HCT116 (cell line): ENCODE measurements around the gene NAT10. TPM values are rescaled to one million over a fixed set of nuclear protein-coding genes. Genes with fewer than 3 reads are reported as not detected.

ENCODE experiments used
- ATAC-seq: fragments of 200-7000 bp; cut with Tn5 transposase; 2 replicates; pipeline ENCODE4 v1.9.1; 2020; ENCODE audit warnings: mild to moderate bottlenecking, moderate library complexity
- BruUV-seq: library from RNA; stranded (reverse); fragments of 400-500 nt; replicated peaks from 2 replicates; lab custom pipeline; 2021; lab: Mats Ljungman, UMichigan
- CTCF ChIA-PET: fragments of 300-600 bp; sonication (Branson Sonifier 250); formaldehyde crosslinking; loops from one replicate; lab custom pipeline; 2021; ENCODE audit warnings: antibody characterized with exemption; lab: Charles Lee
- POLR2A ChIA-PET: fragments of 300-600, 350-600 bp; sonication (Branson Sonifier 250); formaldehyde crosslinking; loops from one replicate; lab custom pipeline; 2021; ENCODE audit warnings: antibody characterized with exemption; lab: Charles Lee
- RAD21 ChIA-PET, 2 experiments: fragments of 300-600 bp; sonication (Branson Sonifier 250); formaldehyde crosslinking; loops; one replicate each; lab custom pipeline; 2023; ENCODE audit warnings: low total read pairs in 2 of 2; ENCODE audit not compliant: uncharacterized antibody in 2 of 2, unreplicated experiment in 2 of 2, low non-redundant PET in 1 of 2; lab: Charles Lee
- DNase-seq: peaks from one replicate; pipeline ENCODE4 v3.0.0-alpha.2; 2010; ENCODE audit warnings: low read depth, low spot score
- H2AFZ ChIP-seq: fragments of 200-600 bp; shearing (Covaris generic), sonication (generic); 2 replicates; pipeline ENCODE4 v1.6.1; 2017; ENCODE audit warnings: low read depth, mixed run types, mixed read lengths, antibody characterized with exemption, low read length; ENCODE audit not compliant: poor library complexity, severe bottlenecking
- H3K27ac ChIP-seq: 2 replicates; pipeline ENCODE4 v1.5.1; 2012; ENCODE audit warnings: low read depth, low read length
- H3K27me3 ChIP-seq: fragments of 200-600 bp; sonication (generic); 2 replicates; pipeline ENCODE4 v1.6.1; 2016; ENCODE audit warnings: mixed run types, low read length, mixed read lengths; ENCODE audit not compliant: insufficient read depth
- H3K36me3 ChIP-seq, 2 experiments: fragments of 200-500 bp in 1 of 2; fragments of 200-600 bp in 1 of 2; sonication (Bioruptor generic) in 1 of 2; sonication (generic) in 1 of 2; 2 replicates each; pipeline versions ENCODE4 v1.5.1 to v1.6.1; 2014 to 2016; ENCODE audit warnings: low read length in 2 of 2, inconsistent platforms in 1 of 2, mixed read lengths in 1 of 2, mixed run types in 1 of 2; ENCODE audit not compliant: insufficient read depth in 2 of 2, control insufficient read depth in 1 of 2
- H3K4me1 ChIP-seq, 2 experiments: fragments of 200-600 bp in 1 of 2; sonication (generic) in 1 of 2; 2 replicates each; pipeline versions ENCODE4 v1.5.1 to v1.6.1; 2012 to 2017; ENCODE audit warnings: low read length in 2 of 2, inconsistent platforms in 1 of 2, mild to moderate bottlenecking in 1 of 2, mixed read lengths in 1 of 2, mixed run types in 1 of 2, moderate library complexity in 1 of 2; ENCODE audit not compliant: insufficient read depth in 2 of 2, control insufficient read depth in 1 of 2
- H3K4me2 ChIP-seq: fragments of 200-600 bp; sonication (generic); 2 replicates; pipeline ENCODE4 v1.6.1; 2017; ENCODE audit warnings: mixed run types, low read length, mixed read lengths
- H3K4me3 ChIP-seq, 2 experiments: fragments of 200-600 bp in 1 of 2; sonication (generic) in 1 of 2; replicated peaks in 1 of 2; 2 replicates each; pipeline ENCODE4 v1.5.1; 2011 to 2016; ENCODE audit warnings: low read length in 2 of 2, control low read depth in 1 of 2, low read depth in 1 of 2, mild to moderate bottlenecking in 1 of 2, mixed read lengths in 1 of 2, mixed run types in 1 of 2
- H3K79me2 ChIP-seq: fragments of 200-600 bp; sonication (generic); 2 replicates; pipeline ENCODE4 v1.6.1; 2017; ENCODE audit warnings: mild to moderate bottlenecking, mixed run types, low read length, moderate library complexity, mixed read lengths; ENCODE audit not compliant: insufficient read depth
- H3K9ac ChIP-seq: fragments of 200-600 bp; sonication (generic); 2 replicates; pipeline ENCODE4 v1.6.1; 2016; ENCODE audit warnings: low read length, mixed read lengths
- H3K9me2 ChIP-seq: fragments of 200-600 bp; sonication (generic), shearing (Covaris generic); 2 replicates; pipeline ENCODE4 v1.6.1; 2017; ENCODE audit warnings: mixed run types, mild to moderate bottlenecking, moderate library complexity; ENCODE audit not compliant: insufficient read depth
- H3K9me3 ChIP-seq, 2 experiments: fragments of 200-500 bp in 1 of 2; fragments of 200-600 bp in 1 of 2; sonication (Bioruptor generic) in 1 of 2; sonication (generic) in 1 of 2; 2 replicates each; pipeline ENCODE4 v1.6.1; 2014 to 2017; ENCODE audit warnings: low read length in 2 of 2, mixed read lengths in 2 of 2, inconsistent platforms in 1 of 2, low read depth in 1 of 2, mild to moderate bottlenecking in 1 of 2, mixed run types in 1 of 2, moderate library complexity in 1 of 2; ENCODE audit not compliant: control insufficient read depth in 1 of 2, insufficient read depth in 1 of 2
- H4K20me1 ChIP-seq: fragments of 200-600 bp; sonication (generic), shearing (Covaris generic); 2 replicates; pipeline ENCODE4 v1.6.1; 2017; ENCODE audit warnings: mixed run types, mild to moderate bottlenecking, moderate library complexity; ENCODE audit not compliant: insufficient read depth
- CEBPB ChIP-seq: IDR thresholded peaks from 2 replicates; pipeline ENCODE4 v1.6.1; 2012; ENCODE audit warnings: low read depth
- EGR1 ChIP-seq: IDR thresholded peaks from 2 replicates; pipeline ENCODE4 v1.6.1; 2012; ENCODE audit warnings: low read depth
- ELF1 ChIP-seq: IDR thresholded peaks from 2 replicates; pipeline ENCODE4 v1.6.1; 2012; ENCODE audit warnings: low read depth, borderline replicate concordance
- EZH2 ChIP-seq: fragments of 200-600 bp; sonication (generic); IDR thresholded peaks from 2 replicates; pipeline ENCODE4 v1.6.1; 2017; ENCODE audit warnings: antibody characterized with exemption, mixed run types
- EZH2phosphoT487 ChIP-seq: fragments of 200-600 bp; IDR thresholded peaks from 2 replicates; pipeline ENCODE4 v1.6.1; 2018; ENCODE audit warnings: antibody characterized with exemption, borderline replicate concordance
- FOSL1 ChIP-seq: IDR thresholded peaks from 2 replicates; pipeline ENCODE4 v1.6.1; 2012; ENCODE audit warnings: low read depth
- JUND ChIP-seq: IDR thresholded peaks from 2 replicates; pipeline ENCODE4 v1.6.1; 2012
- POLR2AphosphoS5 ChIP-seq: IDR thresholded peaks from 2 replicates; pipeline ENCODE4 v1.6.1; 2011; ENCODE audit warnings: mild to moderate bottlenecking, low read depth, low read length, moderate library complexity
- RAD21 ChIP-seq: IDR thresholded peaks from 2 replicates; pipeline ENCODE4 v1.6.1; 2012; ENCODE audit warnings: low read depth, mild to moderate bottlenecking
- SIN3A ChIP-seq: IDR thresholded peaks from 2 replicates; pipeline ENCODE4 v1.6.1; 2012; ENCODE audit warnings: low read depth
- SP1 ChIP-seq: IDR thresholded peaks from 2 replicates; pipeline ENCODE4 v1.6.1; 2012; ENCODE audit warnings: low read depth
- SRF ChIP-seq: IDR thresholded peaks from 2 replicates; pipeline ENCODE4 v1.6.1; 2012; ENCODE audit warnings: low read depth
- TCF7L2 ChIP-seq: IDR thresholded peaks from 2 replicates; pipeline ENCODE4 v1.7.0; 2011; ENCODE audit warnings: borderline replicate concordance, inconsistent platforms; ENCODE audit not compliant: insufficient read depth, insufficient read length; ENCODE audit errors: extremely low read depth
- YY1 ChIP-seq: IDR thresholded peaks from 2 replicates; pipeline ENCODE4 v1.6.1; 2011; ENCODE audit warnings: low read length, low read depth, moderate library complexity, mild to moderate bottlenecking; ENCODE audit not compliant: insufficient replicate concordance; ENCODE audit errors: extremely low read depth
- ZFX ChIP-seq: fragments of 450-650 bp; IDR thresholded peaks from 2 replicates; pipeline ENCODE4 v1.6.1; 2017
- intact Hi-C: fragments of 100-400 bp; cut with micrococcal nuclease; formaldehyde crosslinking; loops from 2 replicates; pipeline ENCODE4 v1.10.0; 2022
- total RNA-seq: library from RNA; stranded (reverse); gene quantifications from one replicate; pipeline ENCODE4 v1.2.1, GENCODE V29; 2021; ENCODE audit not compliant: unreplicated experiment
- TF ChIP-seq, protein P1 (sequence below): IDR thresholded peaks from 2 replicates; pipeline ENCODE4 v1.6.1; 2012

NAT10 gene
- total RNA-seq, 1 experiment from 2014 or later: 101 TPM

DNA sequence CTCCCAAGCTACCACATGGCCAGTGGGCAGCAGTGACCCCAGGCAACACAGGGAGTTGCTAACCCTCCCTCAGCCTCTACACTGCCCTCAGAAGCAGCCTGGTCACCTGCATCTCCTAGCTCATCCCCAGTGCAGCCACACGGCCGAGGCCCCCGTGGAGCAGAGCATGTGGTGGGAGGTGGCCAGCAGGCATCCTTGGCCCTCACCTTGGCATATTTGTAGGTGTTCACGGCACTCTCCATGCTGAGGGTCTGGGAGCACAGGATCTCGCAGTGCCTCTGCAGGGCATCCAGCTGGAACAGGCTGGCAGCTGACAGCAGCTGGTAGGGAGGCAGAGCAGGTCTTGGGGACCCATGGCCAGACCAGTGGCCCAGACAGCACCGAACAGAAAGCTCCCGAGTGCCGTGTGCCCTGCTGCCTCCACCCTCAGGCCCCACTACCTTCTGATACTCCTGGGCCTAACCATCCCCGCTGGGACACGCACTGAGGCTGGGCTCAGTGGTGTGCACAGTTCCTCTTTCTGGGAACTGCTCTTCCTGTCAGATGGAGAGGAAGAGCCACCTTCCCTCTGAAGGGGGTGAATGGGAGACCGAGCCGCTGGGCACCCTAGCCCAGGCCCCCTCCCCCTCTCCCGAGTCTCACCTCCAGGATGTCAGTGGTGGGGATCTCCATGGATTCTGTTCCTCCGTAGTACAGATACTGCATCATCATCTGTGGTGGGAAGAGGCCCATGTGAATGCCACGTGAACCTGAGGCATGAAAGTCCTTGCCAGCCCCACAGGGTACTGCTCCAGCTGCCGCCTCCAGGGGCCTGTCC is 48.8 kb downstream of the NAT10 start:
- Histone ChIP-seq H3K4me3 (no peak overlapping the region), H3K27ac (no peak overlapping the region), H3K79me2 (peaks cover 5% of the 10 kb centered on the region; the same call in 1 of the 2 replicates), H3K9me2 (no peaks in the 10 kb centered on the region), H3K36me3 (peaks cover 11 to 16% of the 10 kb centered on the region in 2 experiments; a peak in 3 of 4 replicates), H3K9me3 (no peaks in the 10 kb centered on the region), H2AFZ (no peak overlapping the region), H3K4me2 (no peak overlapping the region), H4K20me1 (no peaks in the 10 kb centered on the region), H3K9ac (no peak overlapping the region), H3K27me3 (no peaks in the 10 kb centered on the region), H3K4me1 (no peaks in the 10 kb centered on the region)
- DNase-seq: no peak
- RAD21 ChIA-PET: no interaction called here
- no peak for TF ChIP-seq ELF1
- no peak for TF ChIP-seq EZH2phosphoT487
- TF ChIP-seq, protein P1, sequence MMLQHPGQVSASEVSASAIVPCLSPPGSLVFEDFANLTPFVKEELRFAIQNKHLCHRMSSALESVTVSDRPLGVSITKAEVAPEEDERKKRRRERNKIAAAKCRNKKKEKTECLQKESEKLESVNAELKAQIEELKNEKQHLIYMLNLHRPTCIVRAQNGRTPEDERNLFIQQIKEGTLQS: no peak
- TF ChIP-seq POLR2AphosphoS5: no peak
- no peak for TF ChIP-seq JUND
- TF ChIP-seq CEBPB: no peak
- TF ChIP-seq SRF: no peak
- no peak for TF ChIP-seq YY1
- no peak for ATAC-seq
- CTCF ChIA-PET: no interaction called here
- intact Hi-C loops: no loop called here
- BruUV-seq: no TSS peak
- POLR2A ChIA-PET: no interaction called here

DNA sequence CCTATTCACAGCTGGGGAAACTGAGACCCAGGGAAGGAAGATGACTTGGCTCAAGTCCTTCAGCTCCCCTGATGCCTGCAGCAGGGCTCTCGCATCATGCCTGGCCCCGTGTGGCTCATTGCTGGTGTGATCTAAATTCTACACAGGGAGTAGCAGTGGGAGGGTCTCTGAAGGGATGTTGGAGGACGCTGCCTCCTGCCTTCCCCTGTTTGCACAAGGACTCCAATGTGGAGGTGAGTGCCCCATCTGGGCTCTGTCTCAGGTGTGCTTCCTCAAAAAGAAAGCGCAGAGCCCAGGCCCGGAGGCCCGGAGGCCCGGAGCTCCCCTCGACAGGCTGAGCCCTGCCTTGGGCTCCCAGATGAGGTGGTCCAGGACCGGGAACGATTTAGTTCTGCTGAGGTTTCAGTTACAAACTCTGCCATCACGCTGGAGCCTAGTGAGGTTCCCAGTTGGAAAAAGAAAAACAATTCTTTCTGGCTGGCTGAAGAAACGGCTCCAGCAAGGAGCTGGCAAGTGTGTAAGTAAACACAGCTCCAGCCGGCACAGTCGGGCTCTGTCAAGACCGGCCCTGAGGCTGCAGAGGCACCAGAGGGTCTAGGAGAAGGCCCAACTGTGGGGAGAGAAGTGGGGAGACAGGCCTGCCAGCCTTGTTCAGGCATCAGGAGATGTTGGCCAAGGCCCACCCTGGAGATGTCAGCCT is 49.8 kb downstream of the NAT10 start:
- H3K9ac ChIP-seq: no peak overlapping the region
- no peaks in the 10 kb centered on the region for H3K9me3 ChIP-seq
- H3K4me2 ChIP-seq: no peak overlapping the region
- H3K79me2 ChIP-seq: peaks cover 5% of the 10 kb centered on the region; the same call in 1 of the 2 replicates
- intact Hi-C loops: no loop called here
- TF ChIP-seq EGR1: no peak
- TF ChIP-seq SIN3A: no peak
- TF ChIP-seq EZH2: no peak
- no peak for TF ChIP-seq TCF7L2
- TF ChIP-seq FOSL1: no peak
- TF ChIP-seq RAD21: no peak
- TF ChIP-seq SP1: no peak
- no peak for TF ChIP-seq ZFX
- H3K4me3 ChIP-seq: no peak overlapping the region
- no TSS peak for BruUV-seq
- H3K27ac ChIP-seq: no peak overlapping the region
- POLR2A ChIA-PET: no interaction called here
- H3K9me2 ChIP-seq: no peaks in the 10 kb centered on the region
- no peaks in the 10 kb centered on the region for H3K4me1 ChIP-seq
- CTCF ChIA-PET: interaction anchor here (1.2 kb wide), 1 partner anchor 20 kb away, joined by 3 read pairs; no protein-coding TSS in a partner anchor
- no peaks in the 10 kb centered on the region for H3K27me3 ChIP-seq
- RAD21 ChIA-PET: no interaction called here
- no peak for ATAC-seq
- no peaks in the 10 kb centered on the region for H4K20me1 ChIP-seq
- peaks cover 11 to 15% of the 10 kb centered on the region in 2 experiments; a peak in 3 of 4 replicates for H3K36me3 ChIP-seq
- H2AFZ ChIP-seq: no peak overlapping the region
- no peak for DNase-seq
